HEK293 (cell line): ENCODE data around the gene PRLR.

Source experiments
- CTCF ChIA-PET: fragments of 350-600 bp; formaldehyde crosslinking; extraction: SDS; loops from one replicate; lab custom pipeline; 2021; ENCODE audit warnings: antibody characterized with exemption; lab: Yijun Ruan, JAX
- POLR2A ChIA-PET: fragments of 300-600 bp; formaldehyde crosslinking; extraction: SDS; loops from one replicate; lab custom pipeline; 2020; ENCODE audit warnings: antibody characterized with exemption, inconsistent platforms; lab: Yijun Ruan, JAX
- H3K27ac ChIP-seq: fragments of 200-500 bp; sonication (Bioruptor generic); 2 replicates; pipeline ENCODE4 v1.5.1; 2014; ENCODE audit warnings: low read depth, low read length, control low read depth, inconsistent platforms; ENCODE audit errors: extremely low read depth
- H3K36me3 ChIP-seq, 2 experiments: fragments of 200-500 bp in 1 of 2; sonication (Bioruptor generic) in 1 of 2; 1 replicate in 1 of 2; 2 replicates in 1 of 2; pipeline ENCODE4 v1.5.1; 2014 to 2017; ENCODE audit warnings: inconsistent platforms in 2 of 2, low read length in 2 of 2; ENCODE audit not compliant: control insufficient read depth in 2 of 2, insufficient read depth in 1 of 2
- H3K4me1 ChIP-seq: fragments of 200-500 bp; sonication (Bioruptor generic); 2 replicates; pipeline ENCODE4 v1.5.1; 2014; ENCODE audit warnings: mild to moderate bottlenecking, low read length, inconsistent platforms; ENCODE audit not compliant: control insufficient read depth, insufficient read depth
- H3K4me3 ChIP-seq: 2 replicates; pipeline ENCODE4 v1.5.1; 2011; ENCODE audit warnings: low read depth, mild to moderate bottlenecking, control low read depth, low read length, moderate library complexity
- H3K9me3 ChIP-seq: fragments of 200-500 bp; sonication (Bioruptor generic); 2 replicates; pipeline ENCODE4 v1.5.1; 2014; ENCODE audit warnings: low read depth, low read length, inconsistent platforms; ENCODE audit not compliant: control insufficient read depth, insufficient read depth
- GLIS1 ChIP-seq: fragments of 450-650 bp; formaldehyde crosslinking; IDR thresholded peaks from 2 replicates; pipeline ENCODE4 v1.5.1; 2016; ENCODE audit warnings: missing biosample characterization, missing genetic modification characterization
- HIC1 ChIP-seq: fragments of 450-650 bp; formaldehyde crosslinking; IDR thresholded peaks from 2 replicates; pipeline ENCODE4 v1.5.1; 2016; ENCODE audit warnings: missing biosample characterization, missing genetic modification characterization
- MEIS1 ChIP-seq: sonication (generic); formaldehyde crosslinking; IDR thresholded peaks from 2 replicates; pipeline ENCODE4 v1.8.1; 2022; ENCODE audit warnings: missing genetic modification reagents, mild to moderate bottlenecking, borderline replicate concordance
- REPIN1 ChIP-seq: fragments of 450-650 bp; formaldehyde crosslinking; IDR thresholded peaks from 2 replicates; pipeline ENCODE4 v1.5.1; 2017; ENCODE audit warnings: missing biosample characterization, missing genetic modification characterization, low read depth
- SCRT2 ChIP-seq: fragments of 450-650 bp; formaldehyde crosslinking; IDR thresholded peaks from 2 replicates; pipeline ENCODE4 v1.5.1; 2016; ENCODE audit warnings: missing biosample characterization, missing genetic modification characterization
- ZBTB48 ChIP-seq: fragments of 450-650 bp; formaldehyde crosslinking; IDR thresholded peaks from 2 replicates; pipeline ENCODE4 v1.5.1; 2016; ENCODE audit warnings: missing biosample characterization, missing genetic modification characterization
- ZIC2 ChIP-seq: fragments of 450-650 bp; formaldehyde crosslinking; IDR thresholded peaks from 2 replicates; pipeline ENCODE4 v1.5.1; 2016; ENCODE audit warnings: missing biosample characterization, missing genetic modification characterization
- ZNF121 ChIP-seq: fragments of 450-650 bp; formaldehyde crosslinking; IDR thresholded peaks from 2 replicates; pipeline ENCODE4 v1.5.1; 2016; ENCODE audit warnings: missing biosample characterization, missing genetic modification characterization
- ZNF157 ChIP-seq: fragments of 450-650 bp; formaldehyde crosslinking; IDR thresholded peaks from 2 replicates; pipeline ENCODE4 v1.5.1; 2016; ENCODE audit warnings: missing biosample characterization, missing genetic modification characterization
- ZNF169 ChIP-seq: fragments of 450-650 bp; formaldehyde crosslinking; IDR thresholded peaks from 2 replicates; pipeline ENCODE4 v1.5.1; 2016; ENCODE audit warnings: missing biosample characterization, missing genetic modification characterization
- ZNF362 ChIP-seq: fragments of 450-650 bp; formaldehyde crosslinking; IDR thresholded peaks from 2 replicates; pipeline ENCODE4 v1.5.1; 2016; ENCODE audit warnings: missing biosample characterization, missing genetic modification characterization
- ZNF433 ChIP-seq: fragments of 450-650 bp; formaldehyde crosslinking; IDR thresholded peaks from 2 replicates; pipeline ENCODE4 v1.5.1; 2016; ENCODE audit warnings: missing biosample characterization, missing genetic modification characterization, low read depth
- ZNF449 ChIP-seq: fragments of 450-650 bp; formaldehyde crosslinking; IDR thresholded peaks from 2 replicates; pipeline ENCODE4 v1.5.1; 2017; ENCODE audit warnings: missing biosample characterization, mild to moderate bottlenecking, missing genetic modification characterization, moderate library complexity
- ZNF529 ChIP-seq: fragments of 450-650 bp; formaldehyde crosslinking; IDR thresholded peaks from 2 replicates; pipeline ENCODE4 v1.5.1; 2017; ENCODE audit warnings: missing genetic modification characterization, missing biosample characterization; ENCODE audit not compliant: insufficient replicate concordance
- ZNF621 ChIP-seq: fragments of 450-650 bp; formaldehyde crosslinking; IDR thresholded peaks from 2 replicates; pipeline ENCODE4 v1.5.1; 2017; ENCODE audit warnings: missing biosample characterization, missing genetic modification characterization
- ZNF660 ChIP-seq: fragments of 450-650 bp; IDR thresholded peaks from 2 replicates; pipeline ENCODE4 v1.5.1; 2018; ENCODE audit warnings: missing biosample characterization, mild to moderate bottlenecking, missing genetic modification characterization
- ZNF776 ChIP-seq: fragments of 450-650 bp; formaldehyde crosslinking; IDR thresholded peaks from 2 replicates; pipeline ENCODE4 v1.5.0; 2017; ENCODE audit warnings: missing biosample characterization, missing genetic modification characterization, borderline replicate concordance
- ZNF830 ChIP-seq: fragments of 450-650 bp; IDR thresholded peaks from 2 replicates; pipeline ENCODE4 v1.5.0; 2018; ENCODE audit warnings: missing biosample characterization, missing genetic modification characterization, low read depth, mild to moderate bottlenecking, moderate library complexity
- TF ChIP-seq, protein P1 (sequence below): fragments of 450-650 bp; formaldehyde crosslinking; IDR thresholded peaks from 2 replicates; pipeline ENCODE4 v1.5.1; 2016; ENCODE audit warnings: missing biosample characterization, missing genetic modification characterization
- TF ChIP-seq, protein P2 (sequence below): fragments of 450-650 bp; formaldehyde crosslinking; IDR thresholded peaks from 2 replicates; pipeline ENCODE4 v1.5.1; 2016; ENCODE audit warnings: missing biosample characterization, missing genetic modification characterization
- TF ChIP-seq, protein P3 (sequence below): fragments of 450-650 bp; formaldehyde crosslinking; IDR thresholded peaks from 2 replicates; pipeline ENCODE4 v1.5.1; 2016; ENCODE audit warnings: missing biosample characterization, missing genetic modification characterization, low read depth

PRLR gene

DNA sequence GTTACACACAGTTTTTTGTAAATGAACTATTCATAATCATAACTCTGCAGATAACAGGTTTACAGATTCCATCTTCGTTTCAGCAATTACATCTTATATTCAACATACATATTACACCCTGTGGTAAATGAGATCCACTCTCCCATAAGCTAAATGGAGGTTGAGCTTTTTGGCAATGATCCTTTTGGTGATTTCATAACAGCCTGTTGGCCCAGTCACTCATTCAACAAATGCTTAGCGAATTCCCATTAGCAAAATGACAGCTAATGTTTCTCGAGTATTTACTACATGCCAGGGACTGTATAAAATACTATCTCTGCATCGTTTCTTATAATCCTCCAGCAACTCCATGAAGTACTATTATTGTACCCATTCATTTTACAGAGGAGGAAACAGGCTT, 157.1 kb downstream of the PRLR start:
- POLR2A ChIA-PET: no interaction called here
- Histone ChIP-seq H3K4me3 (no peak overlapping the region), H3K4me1 (no peaks in the 10 kb centered on the region), H3K27ac (no peak overlapping the region), H3K9me3 (no peaks in the 10 kb centered on the region), H3K36me3 (no peaks in the 10 kb centered on the region)
- TF ChIP-seq ZNF621: no peak
- TF ChIP-seq SCRT2: 0 out of 2 replicates have a peak, but pooled peaks have one; percentile 13
- no peak for TF ChIP-seq ZNF121 (tag by site-specific recombination)
- TF ChIP-seq REPIN1: no peak
- CTCF ChIA-PET: interaction anchor here (0.6 kb wide), 1 partner anchor 117 kb away, joined by 3 read pairs; no protein-coding TSS in a partner anchor

DNA sequence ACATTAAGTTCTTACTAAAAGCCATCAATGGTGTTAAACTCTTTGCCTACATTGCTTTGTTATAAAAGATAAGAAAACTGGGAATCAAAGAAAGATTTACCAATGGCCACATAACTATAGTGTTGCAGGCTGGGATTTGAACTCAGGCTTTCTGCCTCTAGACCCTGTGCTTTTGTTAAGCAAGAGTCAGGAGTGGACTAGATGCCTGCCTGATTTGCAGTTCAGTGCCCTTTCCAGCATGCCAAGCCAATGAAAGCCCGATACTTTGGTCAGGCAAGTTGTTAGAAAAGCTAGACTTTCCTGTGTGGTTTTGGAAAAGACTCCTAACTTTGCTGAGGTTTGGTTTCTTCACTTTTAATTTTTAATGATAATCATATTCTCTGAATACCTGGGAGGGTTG, 161.1 kb downstream of the PRLR start:
- H3K36me3 ChIP-seq: no peaks in the 10 kb centered on the region
- TF ChIP-seq ZNF660: no peak
- no peak for TF ChIP-seq ZNF776 (tag by site-specific recombination)
- no peak for TF ChIP-seq ZNF529 (tag by site-specific recombination)
- TF ChIP-seq HIC1: no peak
- TF ChIP-seq ZBTB48 (tag by site-specific recombination): no peak
- TF ChIP-seq MEIS1 (CRISPR knock-in tag): no peak
- no peak for TF ChIP-seq ZNF169 (tag by site-specific recombination)
- TF ChIP-seq, protein P1, sequence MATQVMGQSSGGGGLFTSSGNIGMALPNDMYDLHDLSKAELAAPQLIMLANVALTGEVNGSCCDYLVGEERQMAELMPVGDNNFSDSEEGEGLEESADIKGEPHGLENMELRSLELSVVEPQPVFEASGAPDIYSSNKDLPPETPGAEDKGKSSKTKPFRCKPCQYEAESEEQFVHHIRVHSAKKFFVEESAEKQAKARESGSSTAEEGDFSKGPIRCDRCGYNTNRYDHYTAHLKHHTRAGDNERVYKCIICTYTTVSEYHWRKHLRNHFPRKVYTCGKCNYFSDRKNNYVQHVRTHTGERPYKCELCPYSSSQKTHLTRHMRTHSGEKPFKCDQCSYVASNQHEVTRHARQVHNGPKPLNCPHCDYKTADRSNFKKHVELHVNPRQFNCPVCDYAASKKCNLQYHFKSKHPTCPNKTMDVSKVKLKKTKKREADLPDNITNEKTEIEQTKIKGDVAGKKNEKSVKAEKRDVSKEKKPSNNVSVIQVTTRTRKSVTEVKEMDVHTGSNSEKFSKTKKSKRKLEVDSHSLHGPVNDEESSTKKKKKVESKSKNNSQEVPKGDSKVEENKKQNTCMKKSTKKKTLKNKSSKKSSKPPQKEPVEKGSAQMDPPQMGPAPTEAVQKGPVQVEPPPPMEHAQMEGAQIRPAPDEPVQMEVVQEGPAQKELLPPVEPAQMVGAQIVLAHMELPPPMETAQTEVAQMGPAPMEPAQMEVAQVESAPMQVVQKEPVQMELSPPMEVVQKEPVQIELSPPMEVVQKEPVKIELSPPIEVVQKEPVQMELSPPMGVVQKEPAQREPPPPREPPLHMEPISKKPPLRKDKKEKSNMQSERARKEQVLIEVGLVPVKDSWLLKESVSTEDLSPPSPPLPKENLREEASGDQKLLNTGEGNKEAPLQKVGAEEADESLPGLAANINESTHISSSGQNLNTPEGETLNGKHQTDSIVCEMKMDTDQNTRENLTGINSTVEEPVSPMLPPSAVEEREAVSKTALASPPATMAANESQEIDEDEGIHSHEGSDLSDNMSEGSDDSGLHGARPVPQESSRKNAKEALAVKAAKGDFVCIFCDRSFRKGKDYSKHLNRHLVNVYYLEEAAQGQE: no peak
- TF ChIP-seq ZNF433 (tag by site-specific recombination): no peak
- TF ChIP-seq ZNF362 (tag by site-specific recombination): no peak
- TF ChIP-seq, protein P2, sequence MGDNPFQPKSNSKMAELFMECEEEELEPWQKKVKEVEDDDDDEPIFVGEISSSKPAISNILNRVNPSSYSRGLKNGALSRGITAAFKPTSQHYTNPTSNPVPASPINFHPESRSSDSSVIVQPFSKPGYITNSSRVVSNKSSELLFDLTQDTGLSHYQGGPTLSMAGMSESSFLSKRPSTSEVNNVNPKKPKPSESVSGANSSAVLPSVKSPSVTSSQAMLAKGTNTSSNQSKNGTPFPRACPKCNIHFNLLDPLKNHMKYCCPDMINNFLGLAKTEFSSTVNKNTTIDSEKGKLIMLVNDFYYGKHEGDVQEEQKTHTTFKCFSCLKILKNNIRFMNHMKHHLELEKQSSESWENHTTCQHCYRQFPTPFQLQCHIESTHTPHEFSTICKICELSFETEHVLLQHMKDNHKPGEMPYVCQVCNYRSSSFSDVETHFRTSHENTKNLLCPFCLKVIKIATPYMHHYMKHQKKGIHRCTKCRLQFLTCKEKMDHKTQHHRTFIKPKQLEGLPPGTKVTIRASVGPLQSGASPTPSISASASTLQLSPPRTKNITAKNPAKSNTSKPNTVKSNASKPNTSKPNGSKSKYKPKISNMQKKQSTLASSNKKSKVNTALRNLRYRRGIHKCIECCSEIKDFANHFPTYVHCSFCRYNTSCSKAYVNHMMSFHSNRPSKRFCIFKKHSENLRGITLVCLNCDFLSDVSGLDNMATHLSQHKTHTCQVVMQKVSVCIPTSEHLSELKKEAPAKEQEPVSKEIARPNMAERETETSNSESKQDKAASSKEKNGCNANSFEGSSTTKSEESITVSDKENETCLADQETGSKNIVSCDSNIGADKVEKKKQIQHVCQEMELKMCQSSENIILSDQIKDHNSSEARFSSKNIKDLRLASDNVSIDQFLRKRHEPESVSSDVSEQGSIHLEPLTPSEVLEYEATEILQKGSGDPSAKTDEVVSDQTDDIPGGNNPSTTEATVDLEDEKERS (tag by site-specific recombination): no peak
- no peak for TF ChIP-seq ZNF830 (tag by site-specific recombination)
- TF ChIP-seq ZIC2 (tag by site-specific recombination): no peak
- no peak for TF ChIP-seq ZNF157 (tag by site-specific recombination)
- TF ChIP-seq, protein P3, sequence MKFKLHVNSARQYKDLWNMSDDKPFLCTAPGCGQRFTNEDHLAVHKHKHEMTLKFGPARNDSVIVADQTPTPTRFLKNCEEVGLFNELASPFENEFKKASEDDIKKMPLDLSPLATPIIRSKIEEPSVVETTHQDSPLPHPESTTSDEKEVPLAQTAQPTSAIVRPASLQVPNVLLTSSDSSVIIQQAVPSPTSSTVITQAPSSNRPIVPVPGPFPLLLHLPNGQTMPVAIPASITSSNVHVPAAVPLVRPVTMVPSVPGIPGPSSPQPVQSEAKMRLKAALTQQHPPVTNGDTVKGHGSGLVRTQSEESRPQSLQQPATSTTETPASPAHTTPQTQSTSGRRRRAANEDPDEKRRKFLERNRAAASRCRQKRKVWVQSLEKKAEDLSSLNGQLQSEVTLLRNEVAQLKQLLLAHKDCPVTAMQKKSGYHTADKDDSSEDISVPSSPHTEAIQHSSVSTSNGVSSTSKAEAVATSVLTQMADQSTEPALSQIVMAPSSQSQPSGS: no peak
- no peak for TF ChIP-seq ZNF449
- no peak for TF ChIP-seq GLIS1 (tag by site-specific recombination)
- H3K4me3 ChIP-seq: no peak overlapping the region
- ChIA-PET POLR2A (no interaction called here), CTCF (interaction anchor here (0.6 kb wide), 1 partner anchor 581 kb away, joined by 3 read pairs; no protein-coding TSS in a partner anchor)
- no peaks in the 10 kb centered on the region for H3K9me3 ChIP-seq
- H3K27ac ChIP-seq: no peak overlapping the region
- H3K4me1 ChIP-seq: no peaks in the 10 kb centered on the region
